ENCODE data around the gene SLC2A9. TPM values are rescaled to one million over a fixed set of nuclear protein-coding genes. Genes with fewer than 3 reads are reported as not detected.
A peak's percentile ranks its signal among the peaks of the same experiment; 100 is the strongest.

Gene SLC2A9
- total RNA-seq, 1 donor from 2014 or later = 1.2 TPM

- intact Hi-C loops (cut with micrococcal nuclease) = no loop called here
- H3K4me3 Mint-ChIP-seq = no peak overlapping the region
These were observed 45.0 kb downstream of the SLC2A9 start for GRCh38 chr4:9976293-9976692.

GRCh38 chr4:9971711-9972110 is 49.6 kb downstream of the SLC2A9 start:
- DNase-seq (no peak), ATAC-seq (ENCODE audit: low read depth) (no peak)
- Mint-ChIP-seq H3K27ac (no peak overlapping the region), H3K27me3 (no peaks in the 10 kb centered on the region), H3K36me3 (ENCODE audit: low read depth) (no peaks in the 10 kb centered on the region), H3K4me1 (peaks cover 15% of the 10 kb centered on the region), H3K9me3 (peaks cover 3% of the 10 kb centered on the region), H3K4me3 (no peak overlapping the region)
- no peak for TF ChIP-seq CTCF (IDR thresholded peaks at IDR 0.05)
- ChIA-PET CTCF (interaction anchor here (0.7 to 1.2 kb wide), 2 partner anchors 19 to 200 kb away, joined by 3 read pairs; no protein-coding TSS in a partner anchor), POLR2A (no interaction called here)
- intact Hi-C loops (cut with micrococcal nuclease) = loop anchor here (2.0 to 5.0 kb wide), 2 partner anchors 36 to 47 kb away; no protein-coding TSS in a partner anchor

More at GRCh38 chr4:9976293-9976692, 45.0 kb downstream of the SLC2A9 start:
- Mint-ChIP-seq H3K9me3 (peaks cover 7% of the 10 kb centered on the region), H3K4me1 (no peaks in the 10 kb centered on the region), H3K27ac (no peak overlapping the region), H3K36me3 (ENCODE audit: low read depth) (no peaks in the 10 kb centered on the region), H3K27me3 (no peaks in the 10 kb centered on the region)
- ATAC-seq (ENCODE audit: low read depth) (no peak), DNase-seq (no peak)
- ChIA-PET CTCF (no interaction called here), POLR2A (no interaction called here)
- TF ChIP-seq CTCF (IDR thresholded peaks at IDR 0.05) = no peak

GRCh38 chr4:9970399-9971011 is 50.8 kb downstream of the SLC2A9 start:
- DNase-seq = no peak
- no peaks in the 10 kb centered on the region for H3K27me3 Mint-ChIP-seq
- intact Hi-C loops (cut with micrococcal nuclease) = loop anchor here (2.0 to 5.0 kb wide), 2 partner anchors 37 to 48 kb away; no protein-coding TSS in a partner anchor
- no peak overlapping the region for H3K4me3 Mint-ChIP-seq
- peak; percentile 61 for ATAC-seq (ENCODE audit: low read depth)
- H3K36me3 Mint-ChIP-seq (ENCODE audit: low read depth) = no peaks in the 10 kb centered on the region
- peaks cover 3% of the 10 kb centered on the region for H3K9me3 Mint-ChIP-seq
- ChIA-PET POLR2A (no interaction called here), CTCF (no interaction called here)
- peak overlapping the region; percentile 73 for H3K27ac Mint-ChIP-seq
- H3K4me1 Mint-ChIP-seq = peaks cover 15% of the 10 kb centered on the region
- TF ChIP-seq CTCF (IDR thresholded peaks at IDR 0.05) = no peak

- Mint-ChIP-seq H3K4me1 (peaks cover 15% of the 10 kb centered on the region), H3K4me3 (no peak overlapping the region), H3K27ac (peak overlapping the region; percentile 73), H3K9me3 (peaks cover 3% of the 10 kb centered on the region), H3K27me3 (no peaks in the 10 kb centered on the region), H3K36me3 (ENCODE audit: low read depth) (no peaks in the 10 kb centered on the region)
- CTCF ChIA-PET = no interaction called here
- TF ChIP-seq CTCF (IDR thresholded peaks at IDR 0.05) = no peak
- POLR2A ChIA-PET = no interaction called here
- DNase-seq (no peak), ATAC-seq (ENCODE audit: low read depth) (no peak)
- intact Hi-C loops (cut with micrococcal nuclease) = loop anchor here (2.0 to 5.0 kb wide), 2 partner anchors 38 to 49 kb away; no protein-coding TSS in a partner anchor
These were observed 51.5 kb downstream of the SLC2A9 start for GRCh38 chr4:9969526-9970398.

- TF ChIP-seq CTCF (IDR thresholded peaks at IDR 0.05) = no peak
- Mint-ChIP-seq H3K4me1 (peaks cover 15% of the 10 kb centered on the region), H3K36me3 (ENCODE audit: low read depth) (no peaks in the 10 kb centered on the region), H3K9me3 (peaks cover 3% of the 10 kb centered on the region), H3K27me3 (peaks cover under 1% of the 10 kb centered on the region), H3K27ac (no peak overlapping the region), H3K4me3 (no peak overlapping the region)
- CTCF ChIA-PET = no interaction called here
- DNase-seq = no peak
- intact Hi-C loops (cut with micrococcal nuclease) = no loop called here
- POLR2A ChIA-PET = no interaction called here
- no peak for ATAC-seq (ENCODE audit: low read depth)
These were observed 52.8 kb downstream of the SLC2A9 start for GRCh38 chr4:9968472-9968871.
